Astrocyte of the spinal cord (primary cell): ENCODE data around the gene SGK2.

Source experiments
- DNase-seq: peaks from one replicate; pipeline ENCODE4 v3.0.0; 2011; ENCODE audit warnings: low read depth, low spot score
- H3K4me3 ChIP-seq: 2 replicates; pipeline ENCODE4 v1.5.1; 2011; ENCODE audit warnings: low read depth, mild to moderate bottlenecking, low read length, moderate library complexity
- CTCF ChIP-seq: IDR thresholded peaks from 2 replicates; pipeline ENCODE4 v1.5.1; 2012; ENCODE audit warnings: low read depth, mild to moderate bottlenecking, low read length, inconsistent platforms
- in situ Hi-C: cut with HindIII; loops from 2 replicates; pipeline ENCODE4 v1.10.0; 2017; ENCODE audit warnings: low sequenced_read_pairs

The SGK2 gene

DNA sequence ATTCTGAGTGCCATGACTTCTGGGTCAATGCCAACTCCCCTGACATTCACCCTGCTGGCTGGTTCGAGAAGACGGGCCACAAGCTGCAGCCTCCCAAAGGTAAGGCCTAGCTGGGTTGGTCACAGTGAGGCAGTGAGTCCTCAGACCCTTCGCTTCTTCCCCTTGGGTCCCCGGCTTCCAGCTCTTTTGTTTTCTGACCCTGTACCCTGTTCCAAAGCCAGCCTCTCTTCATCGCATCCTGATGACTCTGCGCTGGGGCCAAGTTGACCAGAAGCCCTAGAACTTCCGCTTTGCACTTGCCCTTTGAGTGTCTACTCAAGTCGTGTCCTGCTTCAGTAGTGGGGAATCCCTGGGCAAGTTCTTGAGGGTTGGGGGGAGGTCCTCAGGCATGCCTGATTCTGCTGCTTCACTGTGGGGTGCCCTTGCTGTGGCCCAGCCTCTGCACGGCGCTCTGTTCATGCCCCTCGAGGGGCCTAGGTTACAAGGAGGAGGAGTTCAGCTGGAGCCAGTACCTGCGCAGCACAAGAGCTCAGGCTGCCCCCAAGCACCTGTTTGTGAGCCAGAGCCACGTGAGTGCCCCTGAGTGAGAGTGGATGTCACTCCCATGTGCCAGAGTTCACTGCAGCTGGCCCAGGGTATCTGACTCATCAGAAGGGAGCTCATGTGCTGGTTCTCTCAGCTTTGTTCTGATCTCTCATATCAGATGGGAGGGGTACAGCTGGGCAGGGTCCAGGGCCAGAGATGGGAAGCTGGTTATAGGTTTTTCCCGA, 28.3 kb upstream of the SGK2 start:
- H3K4me3 ChIP-seq = no peak overlapping the region
- no peak for TF ChIP-seq CTCF
- no peak for DNase-seq
- in situ Hi-C loops = no loop called here

GRCh38 chr20:43531091-43531443, 27.8 kb upstream of the SGK2 start:
- no peak for TF ChIP-seq CTCF
- H3K4me3 ChIP-seq = no peak overlapping the region
- in situ Hi-C loops = no loop called here
- no peak for DNase-seq

DNA sequence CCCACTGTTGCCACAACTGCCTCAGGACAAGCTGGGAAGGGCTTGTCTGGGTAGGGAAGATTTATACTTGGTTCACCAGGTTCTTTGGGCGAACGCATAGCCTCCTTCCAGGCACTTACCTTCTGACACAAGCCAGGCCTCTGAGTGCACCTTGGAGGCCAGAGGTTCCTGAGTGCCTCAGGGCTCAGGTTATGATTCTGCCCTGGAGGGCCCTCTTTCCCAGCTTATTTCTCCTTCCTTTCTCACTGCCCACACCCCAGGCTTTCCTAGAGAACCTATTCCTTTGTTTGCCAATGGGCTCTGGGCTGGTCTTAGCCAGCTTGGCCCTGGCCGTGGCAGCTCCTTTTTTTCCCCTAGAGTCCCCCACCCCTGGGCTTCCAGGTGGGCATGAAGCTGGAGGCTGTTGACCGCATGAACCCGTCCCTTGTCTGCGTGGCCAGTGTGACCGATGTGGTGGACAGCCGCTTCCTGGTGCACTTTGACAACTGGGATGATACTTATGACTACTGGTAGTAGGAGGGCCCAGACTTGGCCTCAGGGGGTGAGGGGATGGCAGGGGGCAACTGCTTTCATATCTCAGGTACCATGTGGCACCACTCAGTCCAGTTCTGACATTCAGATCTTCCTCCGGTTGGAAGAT, 26.3 kb upstream of the SGK2 start:
- H3K4me3 ChIP-seq = no peak overlapping the region
- TF ChIP-seq CTCF = no peak
- DNase-seq = no peak
- in situ Hi-C loops = no loop called here

- in situ Hi-C loops = no loop called here
- no peak for TF ChIP-seq CTCF
- no peak for DNase-seq
- H3K4me3 ChIP-seq = no peak overlapping the region
Measured at GRCh38 chr20:43533060-43533459, 25.8 kb upstream of the SGK2 start.

DNA sequence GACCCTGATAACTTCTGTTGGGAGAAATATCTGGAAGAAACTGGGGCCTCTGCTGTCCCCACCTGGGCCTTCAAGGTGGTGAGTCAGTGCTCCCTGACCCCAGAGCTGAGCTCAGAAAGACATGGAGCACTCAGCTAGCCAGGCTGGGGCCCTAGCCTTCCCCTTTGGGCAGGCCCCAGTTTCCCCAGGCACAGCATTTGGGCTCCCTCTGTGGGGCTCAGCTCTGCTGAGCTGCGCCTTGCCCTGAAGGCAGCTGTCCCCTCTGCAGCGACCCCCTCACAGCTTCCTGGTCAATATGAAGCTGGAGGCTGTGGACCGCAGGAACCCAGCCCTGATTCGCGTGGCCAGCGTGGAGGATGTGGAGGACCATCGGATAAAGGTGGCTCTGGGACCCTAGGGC, 24.8 kb upstream of the SGK2 start:
- no peak overlapping the region for H3K4me3 ChIP-seq
- in situ Hi-C loops = no loop called here
- no peak for TF ChIP-seq CTCF
- DNase-seq = no peak

- in situ Hi-C loops = no loop called here
- no peak for TF ChIP-seq CTCF
- no peak overlapping the region for H3K4me3 ChIP-seq
- DNase-seq = no peak
Measured at GRCh38 chr20:43534791-43535350, 24.0 kb upstream of the SGK2 start.
